H9 (cell line): ENCODE data around the gene DIRAS2. TPM values are rescaled to one million over a fixed set of nuclear protein-coding genes. Genes with fewer than 3 reads are reported as not detected.

Source experiments
- DNase-seq: peaks from one replicate; pipeline ENCODE4 v3.0.0-alpha.2; 2017
- H2AFZ ChIP-seq: one replicate; pipeline ENCODE4 v1.6.1; 2013; ENCODE audit warnings: mild to moderate bottlenecking, low read length, control low read depth, moderate library complexity
- H2AK5ac ChIP-seq: 2 replicates; pipeline ENCODE4 v1.6.1; 2013; ENCODE audit warnings: low read length, control low read depth, mixed read lengths; ENCODE audit not compliant: insufficient read length
- H2BK120ac ChIP-seq: one replicate; pipeline ENCODE4 v1.6.1; 2013; ENCODE audit warnings: low read depth, mild to moderate bottlenecking, low read length, control low read depth, inconsistent platforms; ENCODE audit not compliant: poor library complexity, severe bottlenecking
- H2BK12ac ChIP-seq: 2 replicates; pipeline ENCODE4 v1.6.1; 2013; ENCODE audit warnings: low read length, control low read depth, mixed read lengths, low read depth; ENCODE audit not compliant: insufficient read length
- H2BK15ac ChIP-seq: 2 replicates; pipeline ENCODE4 v1.6.1; 2013; ENCODE audit warnings: low read depth, low read length, control low read depth
- H2BK20ac ChIP-seq: one replicate; pipeline ENCODE4 v1.6.1; 2013; ENCODE audit warnings: low read depth, mild to moderate bottlenecking, low read length, control low read depth, inconsistent platforms; ENCODE audit not compliant: poor library complexity, severe bottlenecking
- H2BK5ac ChIP-seq: 2 replicates; pipeline ENCODE4 v1.6.1; 2013; ENCODE audit warnings: low read length, control low read depth, mixed read lengths; ENCODE audit not compliant: insufficient read length
- H3K14ac ChIP-seq: 2 replicates; pipeline ENCODE4 v1.6.1; 2013; ENCODE audit warnings: low read length, control low read depth; ENCODE audit not compliant: insufficient read depth
- H3K18ac ChIP-seq: 2 replicates; pipeline ENCODE4 v1.6.1; 2013; ENCODE audit warnings: low read depth, mild to moderate bottlenecking, mixed read lengths, low read length, control low read depth; ENCODE audit not compliant: insufficient read length
- H3K23ac ChIP-seq: 2 replicates; pipeline ENCODE4 v1.6.1; 2013; ENCODE audit warnings: low read length, control low read depth, mixed read lengths, low read depth; ENCODE audit not compliant: insufficient read length
- H3K23me2 ChIP-seq: 2 replicates; pipeline ENCODE4 v1.6.1; 2013; ENCODE audit warnings: low read depth, mild to moderate bottlenecking, mixed read lengths, low read length, control low read depth; ENCODE audit not compliant: insufficient read length, poor library complexity, severe bottlenecking
- H3K27ac ChIP-seq: 2 replicates; pipeline ENCODE4 v1.5.1; 2013; ENCODE audit warnings: low read length, control low read depth, mixed read lengths, low read depth; ENCODE audit not compliant: insufficient read length
- H3K27me3 ChIP-seq: 2 replicates; pipeline ENCODE4 v1.6.1; 2013; ENCODE audit warnings: low read length, control low read depth, inconsistent platforms; ENCODE audit not compliant: insufficient read depth
- H3K4ac ChIP-seq: 2 replicates; pipeline ENCODE4 v1.6.1; 2013; ENCODE audit warnings: low read depth, mild to moderate bottlenecking, control low read depth, inconsistent platforms, low read length, moderate library complexity
- H3K4me1 ChIP-seq: 2 replicates; pipeline ENCODE4 v1.6.1; 2013; ENCODE audit warnings: low read length, control low read depth, inconsistent platforms; ENCODE audit not compliant: insufficient read depth
- H3K4me2 ChIP-seq: 2 replicates; pipeline ENCODE4 v1.6.1; 2013; ENCODE audit warnings: low read length, control low read depth, mixed read lengths; ENCODE audit not compliant: insufficient read length, insufficient read depth
- H3K56ac ChIP-seq: 2 replicates; pipeline ENCODE4 v1.6.1; 2013; ENCODE audit warnings: low read depth, mild to moderate bottlenecking, mixed read lengths, low read length, control low read depth; ENCODE audit not compliant: insufficient read length
- H3K79me1 ChIP-seq: 2 replicates; pipeline ENCODE4 v1.6.1; 2013; ENCODE audit warnings: low read depth, mild to moderate bottlenecking, moderate library complexity, low read length, control low read depth, inconsistent platforms; ENCODE audit not compliant: insufficient read depth, poor library complexity, severe bottlenecking
- H3K79me2 ChIP-seq: 2 replicates; pipeline ENCODE4 v1.6.1; 2013; ENCODE audit warnings: low read length, control low read depth, inconsistent platforms; ENCODE audit not compliant: insufficient read depth
- H3K9ac ChIP-seq: 2 replicates; pipeline ENCODE4 v1.6.1; 2013; ENCODE audit warnings: low read length, control low read depth, mixed read lengths; ENCODE audit not compliant: insufficient read length; ENCODE audit errors: extremely low read depth
- H3K9me3 ChIP-seq: one replicate; pipeline ENCODE4 v1.6.1; 2013; ENCODE audit warnings: low read depth, low read length, inconsistent platforms; ENCODE audit not compliant: control insufficient read depth
- H3T11ph ChIP-seq: one replicate; pipeline ENCODE4 v1.6.1; 2013; ENCODE audit warnings: mild to moderate bottlenecking, low read length, control low read depth, inconsistent platforms
- H4K20me1 ChIP-seq: one replicate; pipeline ENCODE4 v1.6.1; 2013; ENCODE audit not compliant: control insufficient read depth, insufficient read length, insufficient read depth
- H4K5ac ChIP-seq: 2 replicates; pipeline ENCODE4 v1.6.1; 2013; ENCODE audit warnings: low read depth, mild to moderate bottlenecking, mixed read lengths, low read length, control low read depth; ENCODE audit not compliant: insufficient read length
- H4K8ac ChIP-seq: replicated peaks from 2 replicates; pipeline ENCODE4 v1.6.1; 2013; ENCODE audit warnings: low read length, control low read depth, mixed read lengths, low read depth; ENCODE audit not compliant: insufficient read length
- H4K91ac ChIP-seq: 2 replicates; pipeline ENCODE4 v1.6.1; 2013; ENCODE audit warnings: low read depth, mild to moderate bottlenecking, moderate library complexity, mixed read lengths, low read length, control low read depth; ENCODE audit not compliant: insufficient read length
- H3K27ac Mint-ChIP-seq, 3 experiments: 2 replicates in 2 of 3; 3 replicates in 1 of 3; pipeline ENCODE4 v1.8.0; 2020 to 2021; ENCODE audit warnings: mixed read lengths in 3 of 3, mild to moderate bottlenecking in 1 of 3, moderate library complexity in 1 of 3
- H3K27me3 Mint-ChIP-seq: 2 replicates; pipeline ENCODE4 v1.8.0; 2021; ENCODE audit warnings: low read depth, mild to moderate bottlenecking, moderate library complexity, mixed read lengths
- H3K36me3 Mint-ChIP-seq, 3 experiments: 2 replicates in 2 of 3; 3 replicates in 1 of 3; pipeline ENCODE4 v1.8.0; 2020 to 2021; ENCODE audit warnings: low read depth in 3 of 3, mixed read lengths in 3 of 3; ENCODE audit not compliant: insufficient read depth in 1 of 3
- H3K4me1 Mint-ChIP-seq, 2 experiments: 2 replicates each; pipeline ENCODE4 v1.8.0; 2020; ENCODE audit warnings: mixed read lengths in 2 of 2
- H3K4me3 Mint-ChIP-seq, 2 experiments: 2 replicates in 1 of 2; 3 replicates in 1 of 2; pipeline ENCODE4 v1.8.0; 2020 to 2021; ENCODE audit warnings: mild to moderate bottlenecking in 2 of 2, mixed read lengths in 2 of 2, moderate library complexity in 1 of 2
- H3K9me3 Mint-ChIP-seq, 2 experiments: 2 replicates in 1 of 2; 3 replicates in 1 of 2; pipeline ENCODE4 v1.8.0; 2020; ENCODE audit warnings: mild to moderate bottlenecking in 2 of 2, mixed read lengths in 2 of 2, moderate library complexity in 1 of 2
- WGBS: extraction: QIAGEN DNeasy Blood & Tissue Kit; methylation state at CpG from one replicate; pipeline ENCODE4 v1.1.7; 2013; ENCODE audit warnings: missing lambda C conversion rate, low lambda C conversion rate, mixed read lengths; ENCODE audit not compliant: insufficient read length; ENCODE audit errors: extremely low coverage; 5-methylcytosine and 5-hydroxymethylcytosine counted together
- total RNA-seq: library from RNA; stranded (reverse); gene quantifications from 2 replicates; pipeline ENCODE4 v1.2.1, GENCODE V29; 2021
- TF ChIP-seq, protein P1 (sequence below): fragments of 200-600 bp; sonication (generic); conservative IDR thresholded peaks from 3 replicates; pipeline ENCODE4 v1.8.0; 2021; ENCODE audit warnings: antibody characterized with exemption, mild to moderate bottlenecking

The DIRAS2 gene
- total RNA-seq, 1 experiment from 2014 or later, result not detected

GRCh38 chr9:90611121-90611520 lies 31.5 kb downstream of the DIRAS2 start:
- no peak overlapping the region for H3K4ac ChIP-seq
- H3K14ac ChIP-seq, result no peak overlapping the region
- H2BK20ac ChIP-seq, result no peak overlapping the region
- no peak overlapping the region for H3K18ac ChIP-seq
- no peak for DNase-seq
- no CpG with 5 or more reads among the region's 7 CpGs for WGBS
- H4K20me1 ChIP-seq, result no peaks in the 10 kb centered on the region
- Mint-ChIP-seq H3K27ac (no peak overlapping the region), H3K9me3 (no peaks in the 10 kb centered on the region), H3K27me3 (peaks cover 2% of the 10 kb centered on the region; the same call in 1 of the 2 replicates), H3K36me3 (no peaks in the 10 kb centered on the region), H3K4me3 (no peak overlapping the region), H3K4me1 (peaks cover 0 to 3% of the 10 kb centered on the region in 2 experiments; a peak in 2 of 4 replicates)
- H3K27ac ChIP-seq, result no peak overlapping the region
- no peak overlapping the region for H2AK5ac ChIP-seq
- no peak overlapping the region for H2AFZ ChIP-seq
- no peaks in the 10 kb centered on the region for H3K9me3 ChIP-seq
- no peaks in the 10 kb centered on the region for H3K4me1 ChIP-seq
- no peak overlapping the region for H2BK120ac ChIP-seq
- H3K23me2 ChIP-seq, result no peaks in the 10 kb centered on the region
- no peak overlapping the region for H4K5ac ChIP-seq
- H3T11ph ChIP-seq, result no peak overlapping the region
- H2BK15ac ChIP-seq, result no peak overlapping the region
- H2BK5ac ChIP-seq, result no peak overlapping the region
- H4K8ac ChIP-seq, result no peak overlapping the region
- TF ChIP-seq, protein P1, sequence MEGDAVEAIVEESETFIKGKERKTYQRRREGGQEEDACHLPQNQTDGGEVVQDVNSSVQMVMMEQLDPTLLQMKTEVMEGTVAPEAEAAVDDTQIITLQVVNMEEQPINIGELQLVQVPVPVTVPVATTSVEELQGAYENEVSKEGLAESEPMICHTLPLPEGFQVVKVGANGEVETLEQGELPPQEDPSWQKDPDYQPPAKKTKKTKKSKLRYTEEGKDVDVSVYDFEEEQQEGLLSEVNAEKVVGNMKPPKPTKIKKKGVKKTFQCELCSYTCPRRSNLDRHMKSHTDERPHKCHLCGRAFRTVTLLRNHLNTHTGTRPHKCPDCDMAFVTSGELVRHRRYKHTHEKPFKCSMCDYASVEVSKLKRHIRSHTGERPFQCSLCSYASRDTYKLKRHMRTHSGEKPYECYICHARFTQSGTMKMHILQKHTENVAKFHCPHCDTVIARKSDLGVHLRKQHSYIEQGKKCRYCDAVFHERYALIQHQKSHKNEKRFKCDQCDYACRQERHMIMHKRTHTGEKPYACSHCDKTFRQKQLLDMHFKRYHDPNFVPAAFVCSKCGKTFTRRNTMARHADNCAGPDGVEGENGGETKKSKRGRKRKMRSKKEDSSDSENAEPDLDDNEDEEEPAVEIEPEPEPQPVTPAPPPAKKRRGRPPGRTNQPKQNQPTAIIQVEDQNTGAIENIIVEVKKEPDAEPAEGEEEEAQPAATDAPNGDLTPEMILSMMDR, result no peak
- no peaks in the 10 kb centered on the region for H3K27me3 ChIP-seq
- no peaks in the 10 kb centered on the region for H3K79me1 ChIP-seq
- no peaks in the 10 kb centered on the region for H3K79me2 ChIP-seq
- no peak overlapping the region for H3K9ac ChIP-seq
- no peak overlapping the region for H3K23ac ChIP-seq
- H4K91ac ChIP-seq, result no peak overlapping the region
- H3K56ac ChIP-seq, result no peak overlapping the region
- H2BK12ac ChIP-seq, result no peak overlapping the region
- H3K4me2 ChIP-seq, result no peak overlapping the region
